GM12801 (cell line): Measurements from ENCODE around the gene PTPRA.

Experiments
- CTCF ChIP-seq: IDR thresholded peaks from one replicate; pipeline ENCODE4 v1.5.1; 2011; ENCODE audit warnings: control low read depth; ENCODE audit not compliant: insufficient read length; ENCODE audit errors: extremely low read depth

PTPRA gene

GRCh38 chr20:2890742-2891141 lies 17.5 kb downstream of the PTPRA start:
- TF ChIP-seq CTCF = no peak

- TF ChIP-seq CTCF = no peak
Observed at GRCh38 chr20:2891343-2891742, 18.1 kb downstream of the PTPRA start.

- no peak for TF ChIP-seq CTCF
Observed at GRCh38 chr20:2892376-2892775, 19.1 kb downstream of the PTPRA start.

GRCh38 chr20:2894221-2894620 lies 20.9 kb downstream of the PTPRA start:
- TF ChIP-seq CTCF = no peak

GRCh38 chr20:2899243-2899642 lies 26.0 kb downstream of the PTPRA start:
- TF ChIP-seq CTCF = no peak

- TF ChIP-seq CTCF = no peak
Observed at GRCh38 chr20:2900845-2901592, 27.7 kb downstream of the PTPRA start.

GRCh38 chr20:2902291-2902690 lies 29.0 kb downstream of the PTPRA start:
- TF ChIP-seq CTCF = no peak
